Smooth muscle cell (in vitro differentiated cells): Measurements from ENCODE around the gene ZNF124. TPM values are rescaled to one million over a fixed set of nuclear protein-coding genes. Genes with fewer than 3 reads are reported as not detected.

Experiments used
- DNase-seq: peaks from one replicate; lab custom pipeline; 2025; ENCODE audit not compliant: unreplicated experiment; lab: John Stamatoyannopoulos, UW
- H2AFZ ChIP-seq: fragments of 200-600 bp; sonication (generic); 2 replicates; pipeline ENCODE4 v1.6.0; 2016; ENCODE audit warnings: antibody characterized with exemption, low read depth, mild to moderate bottlenecking
- H3F3A ChIP-seq: fragments of 200-600 bp; sonication (generic); 2 replicates; pipeline ENCODE4 v1.6.0; 2017; ENCODE audit warnings: antibody characterized with exemption, low read depth
- H3K27ac ChIP-seq: fragments of 200-600 bp; sonication (generic); 2 replicates; pipeline ENCODE4 v1.5.1; 2016; ENCODE audit warnings: low read depth, mild to moderate bottlenecking
- H3K27me3 ChIP-seq: fragments of 200-600 bp; sonication (generic); 2 replicates; pipeline ENCODE4 v1.6.1; 2016; ENCODE audit warnings: low read depth, mild to moderate bottlenecking
- H3K36me3 ChIP-seq: fragments of 200-600 bp; sonication (generic); 2 replicates; pipeline ENCODE4 v1.5.1; 2016; ENCODE audit warnings: low read depth
- H3K4me1 ChIP-seq: fragments of 200-600 bp; sonication (generic); 2 replicates; pipeline ENCODE4 v1.5.1; 2016; ENCODE audit warnings: low read depth
- H3K4me2 ChIP-seq: fragments of 200-600 bp; sonication (generic); 2 replicates; pipeline ENCODE4 v1.6.0; 2016; ENCODE audit warnings: mild to moderate bottlenecking
- H3K4me3 ChIP-seq: fragments of 200-600 bp; sonication (generic); 2 replicates; pipeline ENCODE4 v1.5.1; 2016; ENCODE audit warnings: mild to moderate bottlenecking
- H3K79me2 ChIP-seq: fragments of 200-600 bp; sonication (generic); 2 replicates; pipeline ENCODE4 v1.6.0; 2016; ENCODE audit warnings: low read depth, mild to moderate bottlenecking
- H3K9ac ChIP-seq: fragments of 200-600 bp; sonication (generic); 2 replicates; pipeline ENCODE4 v1.6.0; 2016; ENCODE audit warnings: low read depth
- H3K9me3 ChIP-seq: fragments of 200-600 bp; sonication (generic); replicated peaks from 2 replicates; pipeline ENCODE4 v1.5.1; 2016; ENCODE audit warnings: low read depth
- H4K20me1 ChIP-seq: fragments of 200-600 bp; sonication (generic); 2 replicates; pipeline ENCODE4 v1.6.0; 2016; ENCODE audit warnings: low read depth
- WGBS: methylation state at CpG from one replicate; pipeline ENCODE4 v1.1.7; 2016; ENCODE audit warnings: low lambda C conversion rate; 5-methylcytosine and 5-hydroxymethylcytosine counted together
- microRNA-seq: library from miRNA; unstranded; fragments of <30 nt; microRNA quantifications from one replicate; pipeline ENCODE4, GENCODE V29; 2016; ENCODE audit warnings: borderline number of aligned reads
- polyA plus RNA-seq: library from polyadenylated mRNA; unstranded; fragments of >200 nt; fragmentation: Nextera tagmentation; extraction: Ambion mirVana; gene quantifications from 2 replicates; pipeline ENCODE4 v1.2.1, GENCODE V29; 2016
- small RNA-seq: library from RNA; depleted of rRNA; stranded (forward); fragments of <200 nt; gene quantifications from one replicate; pipeline ENCODE3, GENCODE V24; 2014
- total RNA-seq: library from RNA; depleted of rRNA; stranded (reverse); fragments of >200 nt; gene quantifications from 2 replicates; pipeline ENCODE4 v1.2.3, GENCODE V29; 2014
- TF ChIP-seq, protein P1 (sequence below): fragments of 200-600 bp; sonication (generic); IDR thresholded peaks from 2 replicates; pipeline ENCODE4 v1.5.1; 2017; ENCODE audit warnings: borderline replicate concordance, mild to moderate bottlenecking, antibody characterized with exemption; ENCODE audit not compliant: insufficient read depth, poor library complexity, severe bottlenecking

The ZNF124 gene
- total and polyA plus RNA-seq, 2 experiments from 2014 or later, result 4.2 to 47.2 TPM

DNA sequence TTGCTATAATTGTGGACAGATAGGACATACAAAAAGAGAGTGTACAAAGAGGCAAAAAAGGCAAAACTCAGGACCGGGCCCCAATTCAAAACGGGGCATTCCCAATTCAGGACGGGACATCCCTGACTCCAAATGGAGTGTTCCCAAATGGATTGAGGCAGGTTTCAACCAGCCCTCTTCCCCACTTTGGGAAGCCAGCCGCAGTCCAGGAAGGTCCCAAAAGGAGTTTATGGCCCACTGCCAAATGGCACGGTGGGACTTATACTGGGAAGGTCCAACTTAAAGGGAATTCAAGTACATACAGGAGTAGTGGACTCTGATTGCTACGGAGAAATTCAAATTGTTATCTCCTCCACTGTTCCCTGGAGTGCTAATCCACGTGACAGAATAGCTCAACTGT lies 64.1 kb downstream of the ZNF124 start:
- H3K79me2 ChIP-seq, result peaks cover 11% of the 10 kb centered on the region
- WGBS, result 94% methylated on average over 7 of the region's 7 CpGs
- no peaks in the 10 kb centered on the region for H4K20me1 ChIP-seq
- no peak overlapping the region for H3K4me2 ChIP-seq
- H3F3A ChIP-seq, result peaks cover 5% of the 10 kb centered on the region
- peaks cover 6% of the 10 kb centered on the region for H3K4me1 ChIP-seq
- no peak overlapping the region for H2AFZ ChIP-seq
- no peaks in the 10 kb centered on the region for H3K9me3 ChIP-seq
- H3K27me3 ChIP-seq, result no peaks in the 10 kb centered on the region
- no peak for DNase-seq
- H3K4me3 ChIP-seq, result no peak overlapping the region
- H3K36me3 ChIP-seq, result no peaks in the 10 kb centered on the region
- no peak overlapping the region for H3K9ac ChIP-seq
- TF ChIP-seq, protein P1, sequence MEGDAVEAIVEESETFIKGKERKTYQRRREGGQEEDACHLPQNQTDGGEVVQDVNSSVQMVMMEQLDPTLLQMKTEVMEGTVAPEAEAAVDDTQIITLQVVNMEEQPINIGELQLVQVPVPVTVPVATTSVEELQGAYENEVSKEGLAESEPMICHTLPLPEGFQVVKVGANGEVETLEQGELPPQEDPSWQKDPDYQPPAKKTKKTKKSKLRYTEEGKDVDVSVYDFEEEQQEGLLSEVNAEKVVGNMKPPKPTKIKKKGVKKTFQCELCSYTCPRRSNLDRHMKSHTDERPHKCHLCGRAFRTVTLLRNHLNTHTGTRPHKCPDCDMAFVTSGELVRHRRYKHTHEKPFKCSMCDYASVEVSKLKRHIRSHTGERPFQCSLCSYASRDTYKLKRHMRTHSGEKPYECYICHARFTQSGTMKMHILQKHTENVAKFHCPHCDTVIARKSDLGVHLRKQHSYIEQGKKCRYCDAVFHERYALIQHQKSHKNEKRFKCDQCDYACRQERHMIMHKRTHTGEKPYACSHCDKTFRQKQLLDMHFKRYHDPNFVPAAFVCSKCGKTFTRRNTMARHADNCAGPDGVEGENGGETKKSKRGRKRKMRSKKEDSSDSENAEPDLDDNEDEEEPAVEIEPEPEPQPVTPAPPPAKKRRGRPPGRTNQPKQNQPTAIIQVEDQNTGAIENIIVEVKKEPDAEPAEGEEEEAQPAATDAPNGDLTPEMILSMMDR, result no peak
- H3K27ac ChIP-seq, result no peak overlapping the region

DNA sequence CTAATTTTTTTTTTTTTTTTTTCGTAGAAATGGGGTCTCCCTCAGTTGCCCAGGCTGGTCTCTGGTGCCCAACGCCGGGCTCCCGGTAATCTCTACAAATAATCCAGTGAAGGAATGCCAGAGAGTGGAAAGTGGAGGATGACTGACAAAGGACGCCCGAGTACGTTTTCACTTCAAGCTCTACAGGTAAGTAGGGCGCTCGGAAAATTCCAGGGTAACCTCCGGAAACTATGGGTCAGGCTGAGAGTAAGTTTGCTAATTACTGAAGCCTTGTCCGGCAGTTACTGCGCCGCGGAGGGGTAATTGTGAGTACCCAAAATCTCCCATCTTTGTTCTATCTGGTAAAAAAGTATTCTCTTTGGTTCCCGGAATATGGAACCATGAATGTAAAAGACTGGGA lies 65.9 kb downstream of the ZNF124 start:
- TF ChIP-seq, protein P1, result no peak
- Histone ChIP-seq H3F3A (no peaks in the 10 kb centered on the region), H2AFZ (no peak overlapping the region), H3K9me3 (peaks cover 14% of the 10 kb centered on the region), H3K4me3 (no peak overlapping the region), H3K27me3 (no peaks in the 10 kb centered on the region), H3K4me1 (peaks cover 10% of the 10 kb centered on the region), H3K9ac (no peak overlapping the region), H3K79me2 (peaks cover 22% of the 10 kb centered on the region), H4K20me1 (no peaks in the 10 kb centered on the region), H3K27ac (no peak overlapping the region), H3K36me3 (peaks cover 13% of the 10 kb centered on the region), H3K4me2 (no peak overlapping the region)
- DNase-seq, result no peak
- 90% methylated on average over 15 of the region's 15 CpGs for WGBS

Small RNA genes lying within 50 kb of the gene (microRNA-seq; reads per million reads assigned to microRNA genes)
- not detected for gene MIR3916

Small RNA genes lying within 50 kb of the gene (small RNA-seq; reads per million reads assigned to genes)
- gene AL390728.3 (not detected), gene RNA5SP82 (0.11 reads per million)

Other genes with a start within 250 kb of the ZNF124 start
- gene AHCTF1, start 240.1 kb downstream of the ZNF124 start, total RNA-seq, result 34.0 and 41.2 TPM in 2 replicates
- gene AHCTF1, start 240.1 kb downstream of the ZNF124 start, polyA plus RNA-seq, result 7.2 and 7.3 TPM in 2 replicates
- gene ZNF695, start 164.0 kb downstream of the ZNF124 start, total RNA-seq, result 0.54 and 1.1 TPM in 2 replicates
- 0.99 and 2.7 TPM in 2 replicates for gene ZNF695, start 164.0 kb downstream of the ZNF124 start, polyA plus RNA-seq
- gene ZNF670, start 93.2 kb downstream of the ZNF124 start, total RNA-seq, result 3.9 and 6.6 TPM in 2 replicates
- 2.8 and 4.8 TPM in 2 replicates for gene ZNF670, start 93.2 kb downstream of the ZNF124 start, polyA plus RNA-seq
- gene ZNF669, start 67.7 kb downstream of the ZNF124 start, total RNA-seq, result 16.3 and 17.2 TPM in 2 replicates
- gene ZNF669, start 67.7 kb downstream of the ZNF124 start, polyA plus RNA-seq, result 3.7 and 4.6 TPM in 2 replicates
- not detected in 2 replicates for gene VN1R5, start 84.1 kb upstream of the ZNF124 start, total RNA-seq
- gene VN1R5, start 84.1 kb upstream of the ZNF124 start, polyA plus RNA-seq, result not detected in 2 replicates
- 37.0 and 39.5 TPM in 2 replicates for gene ZNF496, start 159.8 kb upstream of the ZNF124 start, total RNA-seq
- 14.8 and 19.8 TPM in 2 replicates for gene ZNF496, start 159.8 kb upstream of the ZNF124 start, polyA plus RNA-seq
- gene NLRP3, start 244.2 kb upstream of the ZNF124 start, total RNA-seq, result 0.58 and 1.3 TPM in 2 replicates
- gene NLRP3, start 244.2 kb upstream of the ZNF124 start, polyA plus RNA-seq, result 1.3 and 1.4 TPM in 2 replicates